ENCODE results near the gene C12orf76.
"Not testable (repeated sequence)": the region's sequence is repeated elsewhere in the genome, so short reads cannot be mapped to it uniquely, and the experiment has no call there.

C12orf76 gene

DNA sequence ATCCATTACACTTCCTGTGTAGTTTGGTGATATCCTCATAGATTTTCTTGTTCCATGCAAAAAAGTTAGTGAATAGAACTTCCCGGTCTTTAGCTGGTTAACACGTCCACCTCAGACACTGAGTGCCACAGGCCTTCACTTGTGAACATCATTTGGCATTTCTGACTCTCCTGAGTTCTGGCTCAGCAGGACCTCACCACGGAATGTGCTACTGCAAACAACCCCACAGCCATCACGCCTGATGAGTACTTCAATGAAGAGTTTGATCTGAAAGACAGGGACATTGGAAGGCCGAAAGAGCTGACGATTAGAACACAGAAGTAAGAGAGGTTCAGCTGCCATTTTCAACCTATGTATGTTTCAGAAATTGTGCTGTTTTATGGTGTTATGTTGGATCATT is 20.0 kb downstream of the C12orf76 start:
- in situ Hi-C loops (cut with HindIII; ENCODE audit: low sequenced_read_pairs) = no loop called here

DNA sequence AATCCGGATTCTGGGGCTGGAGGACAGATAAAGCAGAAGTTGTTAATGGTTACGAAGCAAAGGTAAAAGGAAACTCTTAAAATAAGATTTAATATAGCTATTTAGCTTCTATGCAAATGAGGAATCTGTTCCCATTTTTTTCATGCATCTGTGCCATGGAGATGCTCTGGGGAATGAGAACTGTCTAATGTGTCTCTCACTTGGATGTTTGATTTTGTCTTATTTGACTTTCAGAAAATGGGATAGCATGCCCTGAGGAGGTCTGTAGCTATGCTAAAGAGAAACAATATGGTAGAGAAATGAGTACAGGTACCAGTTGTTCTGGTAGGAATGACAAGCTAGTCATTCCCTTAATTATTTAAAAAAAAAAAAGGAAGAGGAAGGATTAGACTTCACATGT is 24.3 kb downstream of the C12orf76 start:
- in situ Hi-C loops (cut with HindIII; ENCODE audit: low sequenced_read_pairs) = no loop called here

DNA sequence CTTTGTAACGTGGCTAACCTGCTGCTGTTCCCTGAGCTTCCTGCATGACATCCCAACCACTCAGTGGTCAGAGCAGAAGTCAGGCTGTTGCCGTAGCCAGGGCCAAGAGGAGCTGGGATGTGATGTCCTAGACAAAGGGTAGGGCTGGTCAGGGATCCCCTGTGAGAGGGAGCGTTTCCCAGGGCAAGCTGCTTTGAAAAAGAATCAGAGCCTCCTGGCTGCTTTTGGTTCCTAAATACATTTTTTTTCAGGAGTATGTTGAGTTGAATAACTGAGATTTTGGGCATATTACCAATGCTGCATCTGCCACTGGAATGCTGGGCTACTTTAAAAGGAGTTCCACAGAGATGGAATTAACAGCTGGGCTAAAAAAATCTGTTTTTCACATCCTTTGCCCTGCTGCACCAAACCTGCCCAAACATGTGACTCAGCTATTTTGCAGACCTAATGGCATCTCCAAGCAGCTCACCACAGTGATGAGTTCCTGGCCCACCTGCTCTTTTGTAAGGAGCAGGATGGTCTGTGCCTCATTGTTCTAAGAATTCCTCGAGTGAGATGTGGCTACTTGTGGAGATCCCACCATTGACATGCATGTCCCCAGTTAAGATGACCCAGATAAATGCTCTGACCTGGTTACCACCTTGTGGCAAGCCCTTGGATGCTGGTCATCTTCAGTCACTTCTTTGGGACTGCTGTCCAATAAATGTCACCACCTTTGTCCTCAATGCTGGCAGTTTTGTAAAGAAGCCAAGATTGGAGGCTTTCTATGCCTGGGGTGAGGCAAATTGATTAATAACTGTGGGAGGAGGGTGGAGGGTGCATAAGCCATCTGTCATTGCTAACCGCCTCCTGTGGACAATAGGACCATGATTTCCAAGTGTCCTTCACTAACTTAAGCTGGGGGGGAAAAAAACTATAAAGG is 25.0 kb downstream of the C12orf76 start:
- in situ Hi-C loops (cut with HindIII; ENCODE audit: low sequenced_read_pairs) = no loop called here

DNA sequence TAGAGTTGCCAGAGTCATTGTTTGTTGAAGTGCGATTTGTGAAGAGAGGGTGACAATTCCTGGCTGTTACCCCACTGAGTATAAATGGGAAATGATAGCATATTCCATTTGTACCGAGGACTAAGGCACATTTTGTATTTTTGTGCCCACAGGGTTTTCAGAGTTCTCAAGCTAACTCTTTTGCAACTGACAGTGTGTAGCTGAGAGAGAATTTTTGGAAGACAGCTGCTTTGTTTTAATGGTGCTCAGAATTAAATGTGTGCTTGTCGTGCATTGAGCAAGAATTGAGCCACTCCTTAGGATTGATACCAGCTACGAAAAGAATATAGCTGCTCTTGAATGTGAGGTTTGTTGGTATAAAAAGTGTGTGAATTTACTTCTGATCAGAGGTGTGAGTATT is 27.4 kb downstream of the C12orf76 start:
- in situ Hi-C loops (cut with HindIII; ENCODE audit: low sequenced_read_pairs) = no loop called here

DNA sequence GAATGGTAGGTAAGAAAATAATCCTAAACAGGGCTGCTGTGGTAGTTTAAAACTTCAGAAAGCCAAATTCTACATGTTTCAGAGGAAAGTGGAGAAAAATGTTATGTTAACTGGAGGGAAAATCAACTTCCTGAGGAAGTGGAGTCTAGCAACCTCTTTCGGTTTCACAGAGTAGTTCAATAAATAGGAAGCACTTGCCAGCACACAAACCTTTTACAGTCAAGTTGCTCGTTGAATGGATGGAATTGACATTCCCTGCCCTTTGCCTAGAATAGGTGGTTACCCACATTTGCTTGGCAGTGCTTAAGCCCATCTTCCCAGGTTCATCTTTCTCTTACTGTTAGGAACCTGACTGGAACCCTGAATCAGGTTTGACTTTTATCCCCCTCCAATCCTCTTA is 33.2 kb downstream of the C12orf76 start:
- in situ Hi-C loops (cut with HindIII; ENCODE audit: low sequenced_read_pairs) = no loop called here

DNA sequence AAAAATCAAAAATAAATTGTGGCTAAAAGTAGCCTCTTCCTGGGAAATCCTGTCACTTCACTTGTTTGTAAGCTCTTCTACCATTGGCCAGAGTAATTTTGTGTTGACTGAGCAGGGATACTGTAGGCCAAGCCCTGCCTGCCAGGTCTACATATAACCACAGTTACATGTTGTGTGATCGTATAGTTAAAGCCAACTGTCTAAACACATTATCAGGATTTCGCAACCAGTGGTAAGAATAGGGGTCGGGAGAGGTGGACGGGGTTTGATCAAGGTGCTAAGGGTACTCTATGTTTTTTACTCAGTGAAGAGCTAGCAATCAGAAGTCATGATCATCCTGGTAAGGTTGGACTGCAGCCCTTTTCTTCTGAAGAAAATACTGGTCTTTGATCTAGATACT is 35.7 kb downstream of the C12orf76 start:
- in situ Hi-C loops (cut with HindIII; ENCODE audit: low sequenced_read_pairs) = no loop called here

DNA sequence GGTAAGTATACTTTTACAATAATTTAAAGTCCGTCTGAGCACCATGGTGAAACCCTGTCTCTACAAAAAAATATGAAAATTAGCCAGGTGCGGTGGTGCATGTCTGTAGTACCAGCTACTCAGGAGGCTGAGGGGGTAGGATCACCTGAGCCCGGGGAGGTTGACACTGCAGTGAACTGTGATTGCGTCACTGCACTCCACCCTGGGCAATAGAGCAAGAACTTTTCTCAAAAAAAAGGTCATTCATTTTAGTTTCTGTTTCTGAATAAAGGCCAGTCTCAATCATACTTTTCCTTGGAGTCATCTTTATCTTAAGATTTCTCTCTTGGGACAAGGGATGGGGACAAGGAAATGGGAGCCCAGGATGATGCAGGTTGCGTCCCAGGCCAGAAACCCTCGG is 36.2 kb downstream of the C12orf76 start:
- in situ Hi-C loops (cut with HindIII; ENCODE audit: low sequenced_read_pairs) = no loop called here

DNA sequence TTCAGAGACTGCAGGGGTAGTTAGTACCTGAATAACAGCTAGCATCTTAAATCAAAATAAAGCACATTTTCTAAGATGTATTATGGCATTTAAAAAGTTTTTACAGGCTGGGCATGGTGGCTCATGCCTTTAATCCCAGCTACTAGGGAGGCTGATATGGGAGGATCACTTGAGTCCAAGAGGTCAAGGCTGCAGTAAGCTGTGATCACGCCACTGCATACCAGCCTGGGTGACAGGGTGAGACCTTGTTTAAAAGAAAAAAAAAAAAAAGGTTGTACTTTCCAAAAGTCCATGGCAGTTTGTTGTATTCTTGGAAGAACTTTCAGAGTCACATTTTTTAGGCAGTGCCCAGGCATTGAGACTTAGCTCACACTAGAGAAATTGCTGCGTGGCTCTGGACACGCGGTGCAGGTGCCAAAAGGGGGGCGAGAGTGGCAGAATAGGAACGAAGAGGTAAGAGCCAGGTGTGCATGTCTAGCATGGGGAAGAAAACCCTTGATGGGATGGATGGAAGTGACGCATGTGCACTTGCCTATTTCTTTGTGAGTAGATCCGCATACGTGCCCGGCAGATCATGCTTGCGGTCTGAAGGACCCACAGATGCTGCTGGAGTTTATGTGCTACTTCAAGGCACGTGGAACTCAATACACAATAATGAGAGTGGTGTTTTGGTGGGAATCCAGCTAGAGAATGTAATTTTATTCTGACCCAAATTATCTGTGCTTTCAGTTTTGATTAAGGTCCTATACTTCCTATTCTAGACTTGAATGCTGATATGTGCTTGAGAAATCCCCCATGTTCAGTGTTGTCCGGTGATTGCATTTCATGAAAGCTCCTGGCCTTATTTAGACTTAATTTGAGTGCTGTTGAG is 37.2 kb downstream of the C12orf76 start:
- in situ Hi-C loops (cut with HindIII; ENCODE audit: low sequenced_read_pairs) = no loop called here

DNA sequence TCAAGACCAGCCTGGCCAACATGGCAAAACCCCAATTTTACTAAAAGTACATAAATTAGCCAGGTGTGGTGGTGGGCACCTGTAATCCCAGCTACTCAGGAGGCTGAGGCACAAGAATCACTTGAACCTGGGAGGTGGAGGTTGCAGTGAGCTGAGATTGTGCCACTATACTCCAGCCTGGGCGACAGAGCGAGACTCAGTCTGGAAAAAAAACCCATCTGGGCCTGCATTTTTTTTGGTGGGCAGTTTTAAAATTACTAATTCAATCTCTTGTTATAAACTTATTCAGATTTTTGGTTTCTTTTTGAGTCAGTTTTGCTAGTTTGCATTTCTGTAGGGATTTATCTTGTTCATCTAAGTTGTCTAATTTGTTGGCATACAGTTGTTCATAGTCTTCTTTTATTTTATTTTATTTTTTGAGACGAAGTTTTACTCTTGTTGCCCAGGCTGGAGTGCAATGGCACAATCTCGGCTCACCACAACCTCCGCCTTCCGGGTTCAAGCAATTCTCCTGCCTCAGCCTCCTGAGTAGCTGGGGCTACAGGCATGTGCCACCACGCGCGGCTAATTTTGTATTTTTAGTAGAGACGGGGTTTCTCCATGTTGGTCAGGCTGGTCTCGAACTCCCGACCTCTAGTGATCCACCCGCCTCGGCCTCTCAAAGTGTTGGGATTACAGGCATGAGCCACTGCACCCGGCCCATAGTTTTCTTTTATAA is 39.5 kb downstream of the C12orf76 start:
- in situ Hi-C loops (cut with HindIII; ENCODE audit: low sequenced_read_pairs) = not testable (repeated sequence)

DNA sequence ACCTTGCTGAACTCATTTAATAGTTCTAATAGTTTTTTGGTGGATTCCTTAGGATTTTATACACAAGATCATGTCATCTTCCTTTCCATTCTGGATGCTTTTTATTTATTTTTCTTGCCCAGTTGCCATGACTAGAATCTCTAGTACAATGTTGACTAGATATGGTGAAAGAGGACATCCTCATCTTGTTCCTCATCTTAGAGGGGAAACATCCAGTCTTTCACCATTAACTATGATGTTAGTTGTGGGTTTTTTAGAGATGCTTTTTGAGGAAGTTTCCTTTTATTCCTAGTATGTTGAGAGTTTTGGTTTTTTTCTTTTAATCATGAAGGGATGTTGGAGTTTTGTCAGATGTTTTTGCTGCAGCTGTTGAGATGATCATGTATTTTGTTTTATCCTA is 40.4 kb downstream of the C12orf76 start:
- in situ Hi-C loops (cut with HindIII; ENCODE audit: low sequenced_read_pairs) = no loop called here

DNA sequence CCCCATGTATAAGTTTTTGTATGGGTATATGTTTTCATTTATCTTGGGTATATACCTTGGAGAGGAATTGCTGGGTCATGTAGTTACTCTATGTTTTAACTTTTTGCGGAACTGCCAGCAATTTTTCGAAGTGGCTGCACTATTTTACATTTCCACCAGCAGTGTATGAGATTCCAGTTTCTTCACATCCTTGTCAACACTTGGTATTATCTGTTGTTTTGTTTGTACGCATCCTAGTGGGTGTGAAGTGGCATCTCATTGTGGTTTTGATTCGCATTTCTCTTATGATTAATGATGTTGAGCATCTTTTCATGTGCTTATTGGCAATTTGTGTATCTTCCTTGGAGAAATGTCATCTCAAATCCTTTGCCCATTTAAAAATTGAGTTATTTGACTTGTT is 42.2 kb downstream of the C12orf76 start:
- in situ Hi-C loops (cut with HindIII; ENCODE audit: low sequenced_read_pairs) = no loop called here

DNA sequence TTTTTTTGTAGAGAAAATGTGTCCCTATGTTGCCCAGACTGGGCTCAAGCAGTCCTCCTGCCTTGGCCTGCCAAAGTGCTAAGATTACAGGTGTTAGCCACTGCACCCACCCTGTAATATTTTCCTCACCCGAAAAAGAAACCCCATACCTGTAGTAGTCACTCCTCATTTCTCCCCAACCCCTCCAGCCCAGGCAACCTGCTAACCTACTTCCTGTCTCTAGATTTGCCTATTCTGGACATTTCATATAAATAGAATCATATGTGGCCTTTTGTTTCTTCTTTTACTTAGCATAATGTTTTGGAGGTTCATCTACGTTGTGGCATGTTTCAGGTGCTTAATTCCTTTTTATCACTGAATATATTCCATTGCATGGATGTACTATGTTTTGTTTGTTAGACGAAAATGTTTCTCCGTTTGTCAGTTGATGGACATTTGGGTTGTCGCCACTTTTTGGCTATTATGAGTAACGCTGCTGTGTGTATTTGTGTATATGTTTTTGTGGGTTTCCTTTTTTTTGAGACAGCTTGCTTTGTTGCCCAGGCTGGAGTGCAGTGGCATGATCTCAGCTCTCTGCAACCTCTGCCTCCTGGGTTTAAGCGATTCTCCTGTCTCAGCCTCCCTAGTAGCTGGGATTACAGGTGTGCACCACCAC is 42.9 kb downstream of the C12orf76 start:
- in situ Hi-C loops (cut with HindIII; ENCODE audit: low sequenced_read_pairs) = no loop called here

DNA sequence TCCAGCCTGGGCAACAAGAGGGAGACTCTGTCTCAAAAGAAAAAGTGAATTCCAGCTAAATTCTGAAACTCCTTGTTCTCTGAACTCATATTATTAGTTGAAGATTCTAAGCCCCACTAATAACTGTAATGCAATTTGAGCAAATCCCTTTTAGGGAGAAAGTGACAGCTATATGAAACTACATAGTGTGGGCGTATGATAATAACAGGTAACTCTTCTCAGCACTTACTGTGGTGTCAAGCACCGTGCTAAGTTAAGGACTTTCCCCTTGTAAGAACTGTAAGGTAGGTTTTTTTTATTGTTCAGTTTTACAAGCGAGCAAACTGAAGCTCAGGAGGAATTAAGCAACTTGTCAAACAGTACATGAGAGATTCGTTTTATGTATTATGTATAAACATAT is 43.7 kb downstream of the C12orf76 start:
- in situ Hi-C loops (cut with HindIII; ENCODE audit: low sequenced_read_pairs) = no loop called here

DNA sequence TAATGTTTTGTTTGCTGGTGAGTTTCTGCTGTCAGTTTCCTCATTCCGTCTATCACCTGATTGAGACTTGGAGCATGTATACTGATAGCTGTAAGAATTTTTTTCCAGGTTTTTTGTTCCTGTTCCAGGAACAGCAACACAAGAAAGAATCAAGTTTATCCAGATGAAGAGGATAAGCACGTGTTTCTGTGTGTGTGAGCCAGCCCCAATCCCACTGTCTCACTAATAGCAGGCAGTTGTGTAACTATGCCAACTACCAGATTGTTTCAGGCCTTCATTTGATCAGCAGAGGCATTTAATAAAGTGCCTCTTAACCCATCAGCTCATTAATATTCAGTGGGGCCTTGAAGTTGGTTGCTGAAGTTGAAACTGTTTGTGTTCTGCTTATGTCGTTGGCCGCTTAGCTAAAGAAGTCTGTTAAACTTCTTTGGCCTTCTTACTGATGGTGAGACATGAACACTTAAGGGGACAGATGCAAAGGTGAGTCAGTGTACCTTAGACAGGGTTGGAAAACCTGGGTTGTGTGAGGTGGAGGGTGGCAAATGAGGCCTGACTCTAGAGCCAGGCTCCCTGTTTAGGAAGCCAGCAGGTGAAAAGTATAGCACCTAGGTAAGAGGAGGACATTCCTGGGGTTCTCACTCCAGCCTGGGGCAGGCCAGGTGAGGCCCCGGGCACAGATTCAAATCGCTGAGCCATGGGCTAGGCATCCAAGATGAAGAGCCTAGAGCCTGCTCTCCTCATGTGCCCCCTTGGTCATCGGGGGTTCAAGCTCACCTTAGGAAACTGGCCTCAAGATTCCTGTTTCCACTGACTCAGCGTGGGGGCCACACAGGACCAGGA is 45.4 kb downstream of the C12orf76 start:
- in situ Hi-C loops (cut with HindIII; ENCODE audit: low sequenced_read_pairs) = no loop called here

DNA sequence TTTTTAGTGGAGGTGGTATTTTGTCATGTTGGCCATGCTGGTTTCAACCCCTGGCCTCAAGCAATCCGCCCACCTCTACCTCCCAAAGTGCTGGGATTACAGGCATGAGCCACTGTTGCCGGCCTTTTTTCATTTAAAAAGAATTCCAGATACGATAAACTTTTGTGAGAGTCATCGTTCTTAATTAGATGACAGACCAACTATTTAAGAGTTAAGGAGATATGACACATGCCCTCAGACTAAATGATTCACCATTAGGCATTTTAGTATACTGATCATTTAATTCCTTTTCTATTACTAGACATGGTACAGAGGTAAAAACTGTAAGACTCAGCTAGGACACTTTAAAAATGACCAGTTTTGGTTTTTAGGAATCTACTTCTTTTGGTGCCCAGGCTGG is 46.7 kb downstream of the C12orf76 start:
- in situ Hi-C loops (cut with HindIII; ENCODE audit: low sequenced_read_pairs) = no loop called here

DNA sequence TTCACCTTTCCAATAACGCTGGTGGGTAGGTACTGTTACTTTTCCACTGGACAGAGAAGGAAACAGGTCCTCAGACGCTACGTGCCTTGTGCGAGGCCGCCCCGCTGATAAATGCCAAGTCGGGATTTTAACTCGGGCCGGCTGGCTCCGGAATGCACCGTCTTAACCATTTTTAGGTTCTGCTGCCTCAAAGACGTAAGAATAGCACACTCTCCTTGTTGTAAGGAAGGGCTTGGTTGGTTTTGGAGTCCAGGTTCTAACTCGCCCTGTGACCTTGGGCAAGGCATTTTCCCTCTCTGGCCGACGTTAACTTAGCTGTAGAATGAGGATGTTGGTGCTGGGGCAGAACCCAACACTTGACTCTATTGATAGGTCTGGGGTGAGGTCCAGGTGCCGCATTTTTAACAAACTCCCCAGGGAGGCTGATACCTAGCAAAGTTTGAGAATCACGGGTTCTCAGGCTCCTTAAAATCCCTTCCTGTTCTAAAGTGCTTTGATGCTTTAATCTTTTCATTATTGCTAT is 48.3 kb downstream of the C12orf76 start:
- in situ Hi-C loops (cut with HindIII; ENCODE audit: low sequenced_read_pairs) = loop anchor here (5.0 kb wide), 1 partner anchor 38 kb away; no protein-coding TSS in a partner anchor

DNA sequence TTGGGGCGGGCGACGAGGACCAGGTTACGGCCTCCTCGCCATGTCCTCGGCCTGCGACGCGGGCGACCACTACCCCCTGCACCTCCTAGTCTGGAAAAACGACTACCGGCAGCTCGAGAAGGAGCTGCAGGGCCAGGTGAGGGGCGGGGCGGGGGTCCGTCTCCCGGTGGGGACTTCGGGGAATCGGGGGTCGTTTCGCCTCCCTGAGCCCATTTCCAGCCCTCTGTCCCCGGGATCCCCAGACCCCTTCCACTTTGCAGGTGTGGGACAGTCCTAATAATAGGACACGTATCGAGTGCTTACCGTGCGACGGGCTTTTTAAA is 48.7 kb downstream of the C12orf76 start:
- in situ Hi-C loops (cut with HindIII; ENCODE audit: low sequenced_read_pairs) = loop anchor here (5.0 kb wide), 1 partner anchor 37 kb away; no protein-coding TSS in a partner anchor

DNA sequence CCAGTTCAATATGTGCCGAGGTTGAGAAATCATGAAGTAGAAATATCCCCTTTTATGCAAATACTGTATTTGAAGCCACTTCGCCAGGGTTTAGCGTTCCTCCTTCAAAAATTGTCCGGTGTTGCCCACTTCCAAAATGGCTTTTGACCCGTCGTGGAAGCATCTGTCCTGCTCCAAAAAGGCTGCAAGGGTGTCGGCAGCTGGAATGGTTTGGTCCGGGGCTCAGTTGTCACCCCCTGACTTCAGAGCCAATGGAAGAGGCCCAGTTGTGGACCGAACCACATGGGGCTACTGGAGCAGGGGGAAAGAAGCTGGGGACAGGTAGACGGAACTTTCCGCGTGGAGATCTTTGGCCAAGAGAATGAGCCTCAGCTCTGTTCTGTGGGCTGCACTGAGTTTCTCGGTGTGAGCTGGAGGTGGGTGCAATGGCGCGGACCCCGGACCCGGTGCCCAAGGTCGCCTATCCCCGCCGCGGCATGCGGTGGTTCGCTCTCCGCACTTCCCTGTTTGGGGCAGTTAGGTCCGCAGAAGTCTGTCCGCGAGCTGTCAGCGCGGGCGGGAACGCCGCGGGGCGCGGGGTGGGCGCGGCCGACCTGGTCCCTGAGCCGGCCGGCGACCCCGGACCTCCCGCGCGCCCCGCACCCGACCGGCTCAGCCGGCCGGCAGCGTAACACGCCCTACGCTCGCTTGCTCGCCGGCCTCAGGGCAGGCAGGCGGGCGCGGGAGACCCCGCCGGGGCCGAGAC is 49.2 kb downstream of the C12orf76 start, which contains the start of gene ANKRD13A:
Gene ANKRD13A, plus strand, starts transcription at position 527 of the 745 bp plus-strand sequence. CDS start 259 bp downstream, outside the sequence.
- in situ Hi-C loops (cut with HindIII; ENCODE audit: low sequenced_read_pairs) = loop anchor here (5.0 kb wide), 1 partner anchor 37 kb away; no protein-coding TSS in a partner anchor

Measured in endothelial cell of hepatic sinusoid (primary cell).